Measurements from ENCODE around the gene RFX5. TPM values are rescaled to one million over a fixed set of nuclear protein-coding genes. Genes with fewer than 3 reads are reported as not detected.
A peak's percentile ranks its signal among the peaks of the same experiment; 100 is the strongest.

Gene RFX5
- total and polyA plus RNA-seq, 4 donors = 5.2 to 17.5 (median 11.1) TPM

GRCh38 chr1:151372058-151372934 is 25.2 kb upstream of the RFX5 start, which contains the start of gene SELENBP1:
SELENBP1 (minus strand) TSS chr1:151372705; CDS start chr1:151372641, 64 bp downstream.
- DNase-seq (ENCODE audit: low spot score) = peak; percentile 91
- Histone ChIP-seq H3K9me3 (ENCODE audit: control insufficient read depth in 4 of 4, low read length in 3 of 4) (no peaks in the 10 kb centered on the region), H3K27me3 (ENCODE audit: control insufficient read depth in 4 of 4, insufficient read depth in 4 of 4, low read length in 3 of 4) (no peaks in the 10 kb centered on the region), H3K9ac (ENCODE audit: low read depth in 1 of 2, low read length in 2 of 2) (peak within 1 kb of the TSS; percentile 70 to 91), H3K4me1 (ENCODE audit: control insufficient read depth in 4 of 4, insufficient read depth in 4 of 4, low read length in 3 of 4) (peaks cover 18 to 52% (median 44%) of the 10 kb centered on the region in 4 donors), H3K4me3 (ENCODE audit: low read depth in 1 of 3, low read length in 3 of 3) (peak within 1 kb of the TSS; percentile 67 to 77 (median 76)), H3K36me3 (ENCODE audit: control insufficient read depth in 4 of 4, insufficient read depth in 3 of 4, low read depth in 1 of 4, low read length in 3 of 4) (peaks cover 0 to 2% (median 0%) of the 10 kb centered on the region in 4 donors), H3K27ac (ENCODE audit: low read depth in 1 of 2, low read length in 2 of 2) (peak within 1 kb of the TSS; percentile 85 to 86)
- 15% methylated on average over 11 of the region's 11 CpGs for WGBS
- TF ChIP-seq GABPA (IDR thresholded peaks at IDR 0.05 in 1 of 2, conservative IDR thresholded peaks at IDR 0.05 in 1 of 2) (no peak), JUND (IDR thresholded peaks at IDR 0.05) (peak in 1 of 2 donors; percentile 54), SP1 (IDR thresholded peaks at IDR 0.05) (peak; percentile 64), RXRA (IDR thresholded peaks at IDR 0.05) (peak; percentile 77 to 79), TAF1 (conservative IDR thresholded peaks at IDR 0.05) (peak; percentile 89), RAD21 (IDR thresholded peaks at IDR 0.05) (peak in 1 of 2 donors; percentile 31), ZBTB33 (IDR thresholded peaks at IDR 0.05) (no peak), FOXA2 (IDR thresholded peaks at IDR 0.05) (peak; percentile 51), FOXA1 (IDR thresholded peaks at IDR 0.05) (no peak), MAX (IDR thresholded peaks at IDR 0.05) (peak; percentile 55), YY1 (IDR thresholded peaks at IDR 0.05) (peak; percentile 36), NR2F2 (IDR thresholded peaks at IDR 0.05) (peak; percentile 66), HNF4A (conservative IDR thresholded peaks at IDR 0.05) (peak; percentile 59 to 76), HNF4G (IDR thresholded peaks at IDR 0.05) (peak; percentile 4), EGR1 (IDR thresholded peaks at IDR 0.05; ENCODE audit: low read depth in 2 of 2) (peak in 1 of 2 donors; percentile 42)
- TF ChIP-seq, protein P1, sequence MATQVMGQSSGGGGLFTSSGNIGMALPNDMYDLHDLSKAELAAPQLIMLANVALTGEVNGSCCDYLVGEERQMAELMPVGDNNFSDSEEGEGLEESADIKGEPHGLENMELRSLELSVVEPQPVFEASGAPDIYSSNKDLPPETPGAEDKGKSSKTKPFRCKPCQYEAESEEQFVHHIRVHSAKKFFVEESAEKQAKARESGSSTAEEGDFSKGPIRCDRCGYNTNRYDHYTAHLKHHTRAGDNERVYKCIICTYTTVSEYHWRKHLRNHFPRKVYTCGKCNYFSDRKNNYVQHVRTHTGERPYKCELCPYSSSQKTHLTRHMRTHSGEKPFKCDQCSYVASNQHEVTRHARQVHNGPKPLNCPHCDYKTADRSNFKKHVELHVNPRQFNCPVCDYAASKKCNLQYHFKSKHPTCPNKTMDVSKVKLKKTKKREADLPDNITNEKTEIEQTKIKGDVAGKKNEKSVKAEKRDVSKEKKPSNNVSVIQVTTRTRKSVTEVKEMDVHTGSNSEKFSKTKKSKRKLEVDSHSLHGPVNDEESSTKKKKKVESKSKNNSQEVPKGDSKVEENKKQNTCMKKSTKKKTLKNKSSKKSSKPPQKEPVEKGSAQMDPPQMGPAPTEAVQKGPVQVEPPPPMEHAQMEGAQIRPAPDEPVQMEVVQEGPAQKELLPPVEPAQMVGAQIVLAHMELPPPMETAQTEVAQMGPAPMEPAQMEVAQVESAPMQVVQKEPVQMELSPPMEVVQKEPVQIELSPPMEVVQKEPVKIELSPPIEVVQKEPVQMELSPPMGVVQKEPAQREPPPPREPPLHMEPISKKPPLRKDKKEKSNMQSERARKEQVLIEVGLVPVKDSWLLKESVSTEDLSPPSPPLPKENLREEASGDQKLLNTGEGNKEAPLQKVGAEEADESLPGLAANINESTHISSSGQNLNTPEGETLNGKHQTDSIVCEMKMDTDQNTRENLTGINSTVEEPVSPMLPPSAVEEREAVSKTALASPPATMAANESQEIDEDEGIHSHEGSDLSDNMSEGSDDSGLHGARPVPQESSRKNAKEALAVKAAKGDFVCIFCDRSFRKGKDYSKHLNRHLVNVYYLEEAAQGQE (IDR thresholded peaks at IDR 0.05) = peak; percentile 77
- TF ChIP-seq, protein P2, sequence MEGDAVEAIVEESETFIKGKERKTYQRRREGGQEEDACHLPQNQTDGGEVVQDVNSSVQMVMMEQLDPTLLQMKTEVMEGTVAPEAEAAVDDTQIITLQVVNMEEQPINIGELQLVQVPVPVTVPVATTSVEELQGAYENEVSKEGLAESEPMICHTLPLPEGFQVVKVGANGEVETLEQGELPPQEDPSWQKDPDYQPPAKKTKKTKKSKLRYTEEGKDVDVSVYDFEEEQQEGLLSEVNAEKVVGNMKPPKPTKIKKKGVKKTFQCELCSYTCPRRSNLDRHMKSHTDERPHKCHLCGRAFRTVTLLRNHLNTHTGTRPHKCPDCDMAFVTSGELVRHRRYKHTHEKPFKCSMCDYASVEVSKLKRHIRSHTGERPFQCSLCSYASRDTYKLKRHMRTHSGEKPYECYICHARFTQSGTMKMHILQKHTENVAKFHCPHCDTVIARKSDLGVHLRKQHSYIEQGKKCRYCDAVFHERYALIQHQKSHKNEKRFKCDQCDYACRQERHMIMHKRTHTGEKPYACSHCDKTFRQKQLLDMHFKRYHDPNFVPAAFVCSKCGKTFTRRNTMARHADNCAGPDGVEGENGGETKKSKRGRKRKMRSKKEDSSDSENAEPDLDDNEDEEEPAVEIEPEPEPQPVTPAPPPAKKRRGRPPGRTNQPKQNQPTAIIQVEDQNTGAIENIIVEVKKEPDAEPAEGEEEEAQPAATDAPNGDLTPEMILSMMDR (IDR thresholded peaks at IDR 0.05; ENCODE audit: low read depth, low read length, missing input control) = no peak
- TF ChIP-seq, protein P3, sequence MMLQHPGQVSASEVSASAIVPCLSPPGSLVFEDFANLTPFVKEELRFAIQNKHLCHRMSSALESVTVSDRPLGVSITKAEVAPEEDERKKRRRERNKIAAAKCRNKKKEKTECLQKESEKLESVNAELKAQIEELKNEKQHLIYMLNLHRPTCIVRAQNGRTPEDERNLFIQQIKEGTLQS (IDR thresholded peaks at IDR 0.05) = no peak

All from liver (tissue), 9 donors.